ENCODE measurements around the gene SLC22A23. TPM values are rescaled to one million over a fixed set of nuclear protein-coding genes. Genes with fewer than 3 reads are reported as not detected.

The SLC22A23 gene
- total RNA-seq, 2 experiments from 2014 or later = 13.4 to 13.6 TPM

GRCh38 chr6:3287976-3288707 lies 168.7 kb downstream of the SLC22A23 start:
- Mint-ChIP-seq H3K27me3 (no peaks in the 10 kb centered on the region), H3K36me3 (ENCODE audit: low read depth) (peaks cover 1% of the 10 kb centered on the region), H3K4me1 (ENCODE audit: low read depth) (no peaks in the 10 kb centered on the region), H3K27ac (no peak overlapping the region), H3K9me3 (no peaks in the 10 kb centered on the region), H3K4me3 (no peak overlapping the region)
- ChIA-PET CTCF (no interaction called here), POLR2A (no interaction called here)
- intact Hi-C loops (cut with DNase I, micrococcal nuclease) = no loop called here
- TF ChIP-seq CTCF (IDR thresholded peaks at IDR 0.05) = no peak
- Histone ChIP-seq H3K4me3 (ENCODE audit: low read length) (no peak overlapping the region), H3K27ac (ENCODE audit: low read depth in 1 of 2, low read length in 2 of 2) (no peak overlapping the region), H3K27me3 (ENCODE audit: control insufficient read depth in 1 of 2, insufficient read depth in 2 of 2, low read length in 2 of 2) (no peaks in the 10 kb centered on the region), H3K4me1 (ENCODE audit: insufficient read depth, low read length) (no peaks in the 10 kb centered on the region), H3K36me3 (ENCODE audit: insufficient read depth, low read length) (no peaks in the 10 kb centered on the region), H3K9me3 (ENCODE audit: control insufficient read depth in 1 of 2, insufficient read depth in 1 of 2, low read length in 2 of 2) (no peaks in the 10 kb centered on the region)
- DNase-seq = peak in 1 of 14 experiments; percentile 15
- no peak for ATAC-seq (ENCODE audit: poor library complexity)

DNA sequence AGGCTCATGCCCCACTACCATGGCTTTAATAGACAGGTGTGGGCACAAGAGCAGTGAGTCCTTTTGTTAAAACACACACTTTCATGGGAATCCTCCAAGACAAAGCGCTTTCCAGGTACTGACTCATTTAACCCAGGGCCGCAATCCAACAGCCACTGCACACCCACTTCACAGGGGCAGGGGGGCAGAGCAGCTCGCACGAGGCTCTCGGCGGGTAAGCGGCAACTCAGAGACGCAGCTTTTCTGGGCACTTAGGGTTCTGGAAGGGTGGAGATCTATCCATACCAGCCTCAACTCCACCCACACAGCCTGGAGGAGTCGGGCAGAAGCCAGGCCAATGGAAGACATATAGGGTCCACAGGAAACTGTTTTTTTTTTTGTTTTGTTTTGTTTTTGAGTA lies 169.5 kb downstream of the SLC22A23 start:
- ATAC-seq (ENCODE audit: poor library complexity) = no peak
- no peaks in the 10 kb centered on the region for H3K4me1 ChIP-seq (ENCODE audit: insufficient read depth, low read length)
- intact Hi-C loops (cut with DNase I, micrococcal nuclease) = no loop called here

GRCh38 chr6:3286641-3287171 lies 170.1 kb downstream of the SLC22A23 start:
- no peaks in the 10 kb centered on the region for H3K27me3 Mint-ChIP-seq
- ATAC-seq (ENCODE audit: poor library complexity) (no peak), DNase-seq (peak in 1 of 14 experiments; percentile 25)
- no peak for TF ChIP-seq CTCF (IDR thresholded peaks at IDR 0.05)
- ChIA-PET POLR2A (no interaction called here), CTCF (no interaction called here)
- no peaks in the 10 kb centered on the region for H3K9me3 ChIP-seq (ENCODE audit: control insufficient read depth in 1 of 2, insufficient read depth in 1 of 2, low read length in 2 of 2)
- H3K9me3 Mint-ChIP-seq = no peaks in the 10 kb centered on the region
- no peak overlapping the region for H3K27ac ChIP-seq (ENCODE audit: low read depth in 1 of 2, low read length in 2 of 2)
- H3K36me3 Mint-ChIP-seq (ENCODE audit: low read depth) = peaks cover 5% of the 10 kb centered on the region
- no peaks in the 10 kb centered on the region for H3K36me3 ChIP-seq (ENCODE audit: insufficient read depth, low read length)
- H3K27me3 ChIP-seq (ENCODE audit: control insufficient read depth in 1 of 2, insufficient read depth in 2 of 2, low read length in 2 of 2) = no peaks in the 10 kb centered on the region
- intact Hi-C loops (cut with DNase I, micrococcal nuclease) = no loop called here
- no peaks in the 10 kb centered on the region for H3K4me1 ChIP-seq (ENCODE audit: insufficient read depth, low read length)
- H3K4me3 Mint-ChIP-seq = no peak overlapping the region
- no peak overlapping the region for H3K4me3 ChIP-seq (ENCODE audit: low read length)
- H3K4me1 Mint-ChIP-seq (ENCODE audit: low read depth) = no peaks in the 10 kb centered on the region
- H3K27ac Mint-ChIP-seq = no peak overlapping the region

More for the DNA sequence above, 169.5 kb downstream of the SLC22A23 start:
- H3K9me3 Mint-ChIP-seq = no peaks in the 10 kb centered on the region
- Histone ChIP-seq H3K27me3 (ENCODE audit: control insufficient read depth in 1 of 2, insufficient read depth in 2 of 2, low read length in 2 of 2) (no peaks in the 10 kb centered on the region), H3K27ac (ENCODE audit: low read depth in 1 of 2, low read length in 2 of 2) (no peak overlapping the region), H3K9me3 (ENCODE audit: control insufficient read depth in 1 of 2, insufficient read depth in 1 of 2, low read length in 2 of 2) (no peaks in the 10 kb centered on the region), H3K36me3 (ENCODE audit: insufficient read depth, low read length) (no peaks in the 10 kb centered on the region), H3K4me3 (ENCODE audit: low read length) (no peak overlapping the region)
- H3K4me1 Mint-ChIP-seq (ENCODE audit: low read depth) = no peaks in the 10 kb centered on the region
- TF ChIP-seq CTCF (IDR thresholded peaks at IDR 0.05) = no peak
- peaks cover 5% of the 10 kb centered on the region for H3K36me3 Mint-ChIP-seq (ENCODE audit: low read depth)
- ChIA-PET POLR2A (no interaction called here), CTCF (no interaction called here)
- no peak overlapping the region for H3K4me3 Mint-ChIP-seq
- H3K27ac Mint-ChIP-seq = no peak overlapping the region
- no peaks in the 10 kb centered on the region for H3K27me3 Mint-ChIP-seq
- peak in 1 of 14 experiments; percentile 6 for DNase-seq
